GM12878 (cell line): ENCODE measurements around the gene TIFAB. TPM values are rescaled to one million over a fixed set of nuclear protein-coding genes. Genes with fewer than 3 reads are reported as not detected.

Experiments
- ATAC-seq: fragments of 200-7000 bp; cut with Tn5 transposase; 3 replicates; pipeline ENCODE4 v1.9.1; 2020; ENCODE audit warnings: mild to moderate bottlenecking, moderate library complexity
- BruUV-seq: library from RNA; stranded (reverse); fragments of 400-500 nt; replicated peaks from 2 replicates; lab custom pipeline; 2021; lab: Mats Ljungman, UMichigan
- CTCF ChIA-PET: fragments of 300-600 bp; sonication (Branson Sonifier 250); formaldehyde crosslinking; extraction: SDS; loops from one replicate; lab custom pipeline; 2021; ENCODE audit warnings: inconsistent platforms; lab: Yijun Ruan, JAX
- POLR2A ChIA-PET: fragments of 350-600 bp; formaldehyde crosslinking; extraction: SDS; loops from one replicate; lab custom pipeline; 2021; ENCODE audit warnings: inconsistent platforms; lab: Charles Lee
- RAD21 ChIA-PET: fragments of 300-600 bp; sonication (Branson Sonifier 250); formaldehyde crosslinking; loops from one replicate; lab custom pipeline; 2023; ENCODE audit warnings: antibody characterized with exemption; ENCODE audit not compliant: unreplicated experiment; lab: Charles Lee
- SMC1A ChIA-PET: fragments of 300-600 bp; sonication (Branson Sonifier 250); formaldehyde crosslinking; loops from one replicate; lab custom pipeline; 2023; ENCODE audit not compliant: unreplicated experiment, uncharacterized antibody; lab: Charles Lee
- DNase-seq: peaks from one replicate; pipeline ENCODE4 v3.0.0-alpha.2; 2011; ENCODE audit warnings: low read depth, low spot score
- FAIRE-seq: peaks from 3 replicates; lab custom pipeline; 2011; peaks lifted over from hg19 to GRCh38; lab: Jason Lieb, UNC
- H2AFZ ChIP-seq: 2 replicates; pipeline ENCODE4 v1.6.0; 2011; ENCODE audit warnings: low read depth, low read length, control low read depth; ENCODE audit not compliant: control insufficient read depth
- H3K27ac ChIP-seq: 2 replicates; pipeline ENCODE4 v1.5.1; 2011; ENCODE audit warnings: control low read depth; ENCODE audit not compliant: control insufficient read depth, insufficient read depth
- H3K27me3 ChIP-seq, 2 experiments: replicated peaks in 1 of 2; 2 replicates each; pipeline versions ENCODE4 v1.6.0 to v1.6.1; 2011; ENCODE audit warnings: low read length in 1 of 2; ENCODE audit not compliant: control insufficient read depth in 2 of 2, insufficient read depth in 2 of 2
- H3K36me3 ChIP-seq, 2 experiments: 2 replicates each; pipeline ENCODE4 v1.5.1; 2011; ENCODE audit warnings: low read length in 1 of 2; ENCODE audit not compliant: control insufficient read depth in 2 of 2, insufficient read depth in 2 of 2
- H3K4me1 ChIP-seq: 2 replicates; pipeline ENCODE4 v1.6.1; 2011; ENCODE audit warnings: mild to moderate bottlenecking, low read length, moderate library complexity, mixed read lengths; ENCODE audit not compliant: control insufficient read depth, insufficient read depth
- H3K4me2 ChIP-seq: 2 replicates; pipeline ENCODE4 v1.6.0; 2011; ENCODE audit warnings: control low read depth; ENCODE audit not compliant: control insufficient read depth, insufficient read depth
- H3K4me3 ChIP-seq: fragments of 200-600 bp; sonication (generic); 2 replicates; pipeline ENCODE4 v1.5.1; 2016
- H3K79me2 ChIP-seq: 2 replicates; pipeline ENCODE4 v1.6.0; 2011; ENCODE audit warnings: low read length; ENCODE audit not compliant: control insufficient read depth, insufficient read depth
- H3K9ac ChIP-seq: 2 replicates; pipeline ENCODE4 v1.8.0; 2011; ENCODE audit warnings: low read length, control low read depth, mixed read lengths; ENCODE audit not compliant: control insufficient read depth, insufficient read depth
- H3K9me3 ChIP-seq: replicated peaks from 3 replicates; pipeline ENCODE4 v1.5.1; 2011; ENCODE audit warnings: mild to moderate bottlenecking, low read length; ENCODE audit not compliant: control insufficient read depth, insufficient read depth
- H4K20me1 ChIP-seq: 2 replicates; pipeline ENCODE4 v1.6.0; 2011; ENCODE audit not compliant: control insufficient read depth, insufficient read depth
- BACH1 ChIP-seq: fragments of 450-650 bp; IDR thresholded peaks from 2 replicates; pipeline ENCODE4 v1.6.1; 2017; ENCODE audit warnings: mild to moderate bottlenecking, borderline replicate concordance
- BRCA1 ChIP-seq: IDR thresholded peaks from 2 replicates; pipeline ENCODE4 v1.6.1; 2011; ENCODE audit warnings: low read depth, low read length, improper control_type of control experiment
- CHD2 ChIP-seq: IDR thresholded peaks from 2 replicates; pipeline ENCODE4 v1.6.1; 2011; ENCODE audit warnings: low read depth, low read length, improper control_type of control experiment, borderline replicate concordance
- EGR1 ChIP-seq, 2 experiments: IDR thresholded peaks; 1 replicate in 1 of 2; 2 replicates in 1 of 2; pipeline ENCODE4 v1.6.1; 2011 to 2012; ENCODE audit warnings: low read depth in 2 of 2, low read length in 2 of 2, borderline replicate concordance in 1 of 2, mild to moderate bottlenecking in 1 of 2, moderate library complexity in 1 of 2
- ESRRA ChIP-seq: IDR thresholded peaks from 2 replicates; pipeline ENCODE4 v1.6.1; 2012; ENCODE audit warnings: mild to moderate bottlenecking, low read length, improper control_type of control experiment
- IKZF1 ChIP-seq: fragments of 450-650 bp; conservative IDR thresholded peaks from 2 replicates; pipeline ENCODE4 v1.6.1; 2017; ENCODE audit warnings: antibody characterized with exemption, mild to moderate bottlenecking
- NBN ChIP-seq: fragments of 450-650 bp; IDR thresholded peaks from 2 replicates; pipeline ENCODE4 v1.6.1; 2016
- NR2C1 ChIP-seq: fragments of 450-650 bp; IDR thresholded peaks from 2 replicates; pipeline ENCODE4 v1.6.1; 2017; ENCODE audit warnings: antibody characterized with exemption, mild to moderate bottlenecking, moderate library complexity
- RELA ChIP-seq: fragments of 450-650 bp; IDR thresholded peaks from 2 replicates; pipeline ENCODE4 v1.8.0; 2014; ENCODE audit warnings: borderline replicate concordance; ENCODE audit not compliant: partially characterized antibody
- SMC3 ChIP-seq: IDR thresholded peaks from 2 replicates; pipeline ENCODE4 v1.6.1; 2011; ENCODE audit warnings: low read length, improper control_type of control experiment, borderline replicate concordance
- SP1 ChIP-seq: IDR thresholded peaks from one replicate; pipeline ENCODE4 v1.6.1; 2011; ENCODE audit warnings: low read depth, low read length
- WRNIP1 ChIP-seq: IDR thresholded peaks from 2 replicates; pipeline ENCODE4 v1.6.1; 2011; ENCODE audit warnings: low read depth, low read length, improper control_type of control experiment, borderline replicate concordance
- WGBS: methylation state at CpG from one replicate; pipeline ENCODE4 v1.1.6; 2016; ENCODE audit warnings: low lambda C conversion rate; ENCODE audit not compliant: insufficient replicate concordance, insufficient coverage; ENCODE audit errors: missing lambda C conversion rate; 5-methylcytosine and 5-hydroxymethylcytosine counted together
- in situ Hi-C: fragments of 300-500 bp; cut with MboI; formaldehyde crosslinking; loops from 9 replicates; pipeline ENCODE4 v1.14.3; 2018; ENCODE audit warnings: mixed read lengths
- intact Hi-C: fragments of 100-400 bp; cut with micrococcal nuclease; formaldehyde crosslinking; loops from one replicate; pipeline ENCODE4 v1.14.2; 2022; ENCODE audit not compliant: unreplicated experiment
- polyA plus RNA-seq, 11 experiments: library from polyadenylated mRNA; depleted of rRNA in 4 of 11; unstranded in 6 of 11; stranded (reverse) in 5 of 11; fragments of >200 nt; fragmentation: Nextera tagmentation in 4 of 11; fragmentation: Illumina TruSeq in 1 of 11; extraction: Ambion mirVana in 4 of 11; extraction: Trizol in 1 of 11; gene quantifications; 1 replicate in 1 of 11; 2 replicates in 10 of 11; pipeline versions ENCODE4 v1.2.1 to v1.2.3, GENCODE V29; 2011 to 2016; ENCODE audit warnings: inconsistent platforms in 2 of 11, missing spikeins in 2 of 11, low read depth in 1 of 11
- total RNA-seq, 4 experiments: library from RNA; depleted of rRNA in 3 of 4; stranded (reverse); fragments of >200 nt in 3 of 4; fragmentation: Illumina TruSeq in 1 of 4; extraction: Trizol in 1 of 4; gene quantifications; 2 replicates each; pipeline versions ENCODE4 v1.2.1 to v1.2.3, GENCODE V29; 2013 to 2021
- TF ChIP-seq, protein P1 (sequence below): fragments of 450-650 bp; IDR thresholded peaks from 2 replicates; pipeline ENCODE4 v1.6.1; 2018; ENCODE audit warnings: borderline replicate concordance, mild to moderate bottlenecking; ENCODE audit not compliant: partially characterized antibody
- TF ChIP-seq, protein P2 (sequence below): fragments of 450-650 bp; IDR thresholded peaks from 2 replicates; pipeline ENCODE4 v1.6.1; 2016; ENCODE audit warnings: mild to moderate bottlenecking

The TIFAB gene
- total and polyA plus RNA-seq, 10 of the 15 experiments (the other 5 are each of a cell fraction or from before 2014, with no cell fraction given): not detected

DNA sequence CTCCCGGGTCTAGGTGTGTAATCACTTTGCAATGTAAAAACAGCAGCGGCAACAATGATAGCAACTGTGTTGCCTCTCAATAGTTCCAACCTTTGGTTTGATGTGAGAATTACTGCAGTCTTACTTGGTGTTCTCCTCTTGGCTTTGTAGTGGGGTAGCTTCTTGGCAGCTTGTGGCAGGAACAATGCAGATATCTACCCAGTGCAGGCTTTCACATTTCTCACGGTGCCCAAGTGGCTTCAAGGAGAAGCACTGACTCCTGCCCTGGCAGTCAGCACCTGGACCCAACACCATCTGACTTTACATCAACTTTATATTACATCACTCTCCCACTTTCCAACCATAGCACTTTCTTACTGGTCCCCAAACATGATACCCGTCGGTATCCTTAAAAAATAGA is 28.4 kb upstream of the TIFAB start:
- CTCF ChIA-PET: interaction anchor here (0.8 to 2.7 kb wide), 5 partner anchors 14 to 86 kb away, joined by 3 to 12 read pairs (median 3); no protein-coding TSS in a partner anchor
- intact Hi-C loops: no loop called here
- Histone ChIP-seq H3K4me3 (no peak overlapping the region), H3K4me2 (no peak overlapping the region), H3K36me3 (no peaks in the 10 kb centered on the region), H3K27me3 (peaks cover 0 to 1% of the 10 kb centered on the region in 2 experiments; a peak in 3 of 4 replicates), H3K9ac (no peak overlapping the region), H3K4me1 (no peaks in the 10 kb centered on the region), H4K20me1 (no peaks in the 10 kb centered on the region), H3K79me2 (no peaks in the 10 kb centered on the region), H3K27ac (no peak overlapping the region), H3K9me3 (no peaks in the 10 kb centered on the region), H2AFZ (no peak overlapping the region)
- ATAC-seq (no peak), FAIRE-seq (no peak), DNase-seq (no peak)
- WGBS: 60% methylated on average over 5 of the region's 5 CpGs
- BruUV-seq: no TSS peak
- TF ChIP-seq ESRRA: no peak
- TF ChIP-seq CHD2: no peak
- TF ChIP-seq WRNIP1: no peak
- no peak for TF ChIP-seq IKZF1
- no peak for TF ChIP-seq NBN
- TF ChIP-seq EGR1 (IDR thresholded peaks at IDR 0.05; ENCODE audit: borderline replicate concordance in 1 of 2, low read depth in 2 of 2, low read length in 2 of 2): no peak
- TF ChIP-seq SP1: no peak
- no peak for TF ChIP-seq NR2C1
- RAD21 ChIA-PET: no interaction called here
- SMC1A ChIA-PET: no interaction called here
- POLR2A ChIA-PET: no interaction called here
- in situ Hi-C loops: no loop called here

DNA sequence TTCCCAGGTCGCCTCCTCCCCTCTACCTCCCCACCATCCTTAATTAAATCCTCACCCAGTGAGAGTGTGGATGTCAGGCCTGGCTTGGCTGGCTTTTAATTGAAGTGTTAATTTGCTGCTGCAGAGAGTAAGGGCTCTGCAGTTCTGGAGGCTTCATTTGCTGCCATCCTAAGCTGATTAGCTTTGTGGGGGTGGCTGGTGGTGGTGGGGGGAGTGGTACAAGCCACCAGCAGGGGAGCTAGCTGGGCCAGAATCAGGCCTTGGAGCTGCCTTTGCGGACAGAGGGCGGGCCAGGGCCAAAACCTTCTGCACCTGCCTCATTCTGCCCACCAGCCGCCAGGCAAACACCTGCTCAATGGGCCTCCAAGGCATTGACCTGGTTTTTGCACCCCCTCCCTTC is 26.8 kb upstream of the TIFAB start:
- Histone ChIP-seq H3K27ac (no peak overlapping the region), H3K27me3 (peaks cover 0 to 3% of the 10 kb centered on the region in 2 experiments; a peak in 3 of 4 replicates), H3K9ac (no peak overlapping the region), H3K4me3 (no peak overlapping the region), H3K9me3 (no peaks in the 10 kb centered on the region), H3K79me2 (no peaks in the 10 kb centered on the region), H4K20me1 (no peaks in the 10 kb centered on the region), H3K4me2 (no peak overlapping the region), H2AFZ (no peak overlapping the region), H3K36me3 (no peaks in the 10 kb centered on the region), H3K4me1 (no peaks in the 10 kb centered on the region)
- intact Hi-C loops: no loop called here
- ChIA-PET POLR2A (no interaction called here), CTCF (interaction anchor here (1.4 to 2.7 kb wide), 2 partner anchors 21 to 87 kb away, joined by 3 to 12 read pairs; no protein-coding TSS in a partner anchor), RAD21 (no interaction called here), SMC1A (interaction anchor here (1.7 kb wide), 1 partner anchor 72 kb away, joined by 5 read pairs; no protein-coding TSS in a partner anchor)
- no peak for FAIRE-seq
- DNase-seq: no peak
- no peak for ATAC-seq
- 20% methylated on average over 3 of the region's 4 CpGs for WGBS
- in situ Hi-C loops: no loop called here
- no TSS peak for BruUV-seq
- no peak for TF ChIP-seq BRCA1
- TF ChIP-seq RELA: no peak
- no peak for TF ChIP-seq NBN
- TF ChIP-seq BACH1: no peak
- TF ChIP-seq, protein P1, sequence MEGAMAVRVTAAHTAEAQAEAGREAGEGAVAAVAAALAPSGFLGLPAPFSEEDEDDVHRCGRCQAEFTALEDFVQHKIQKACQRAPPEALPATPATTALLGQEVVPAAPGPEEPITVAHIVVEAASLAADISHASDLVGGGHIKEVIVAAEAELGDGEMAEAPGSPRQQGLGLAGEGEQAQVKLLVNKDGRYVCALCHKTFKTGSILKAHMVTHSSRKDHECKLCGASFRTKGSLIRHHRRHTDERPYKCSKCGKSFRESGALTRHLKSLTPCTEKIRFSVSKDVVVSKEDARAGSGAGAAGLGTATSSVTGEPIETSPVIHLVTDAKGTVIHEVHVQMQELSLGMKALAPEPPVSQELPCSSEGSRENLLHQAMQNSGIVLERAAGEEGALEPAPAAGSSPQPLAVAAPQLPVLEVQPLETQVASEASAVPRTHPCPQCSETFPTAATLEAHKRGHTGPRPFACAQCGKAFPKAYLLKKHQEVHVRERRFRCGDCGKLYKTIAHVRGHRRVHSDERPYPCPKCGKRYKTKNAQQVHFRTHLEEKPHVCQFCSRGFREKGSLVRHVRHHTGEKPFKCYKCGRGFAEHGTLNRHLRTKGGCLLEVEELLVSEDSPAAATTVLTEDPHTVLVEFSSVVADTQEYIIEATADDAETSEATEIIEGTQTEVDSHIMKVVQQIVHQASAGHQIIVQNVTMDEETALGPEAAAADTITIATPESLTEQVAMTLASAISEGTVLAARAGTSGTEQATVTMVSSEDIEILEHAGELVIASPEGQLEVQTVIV: no peak
- TF ChIP-seq SMC3: no peak
- TF ChIP-seq, protein P2, sequence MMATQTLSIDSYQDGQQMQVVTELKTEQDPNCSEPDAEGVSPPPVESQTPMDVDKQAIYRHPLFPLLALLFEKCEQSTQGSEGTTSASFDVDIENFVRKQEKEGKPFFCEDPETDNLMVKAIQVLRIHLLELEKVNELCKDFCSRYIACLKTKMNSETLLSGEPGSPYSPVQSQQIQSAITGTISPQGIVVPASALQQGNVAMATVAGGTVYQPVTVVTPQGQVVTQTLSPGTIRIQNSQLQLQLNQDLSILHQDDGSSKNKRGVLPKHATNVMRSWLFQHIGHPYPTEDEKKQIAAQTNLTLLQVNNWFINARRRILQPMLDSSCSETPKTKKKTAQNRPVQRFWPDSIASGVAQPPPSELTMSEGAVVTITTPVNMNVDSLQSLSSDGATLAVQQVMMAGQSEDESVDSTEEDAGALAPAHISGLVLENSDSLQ: no peak
